HL-60 (cell line): Measurements from ENCODE around the gene GPRC6A.

Experiments
- DNase-seq, 2 experiments: peaks; one replicate each; pipeline ENCODE4 v3.0.0-alpha.2; 2010 to 2020; ENCODE audit warnings: low read depth in 1 of 2, low spot score in 1 of 2
- H3K27ac ChIP-seq: fragments of 250-450 bp; sonication (Bioruptor Pico); replicated peaks from 2 replicates; pipeline ENCODE4 v1.5.1; 2020; ENCODE audit warnings: mild to moderate bottlenecking, moderate library complexity
- H3K27me3 ChIP-seq: fragments of 250-450 bp; sonication (Bioruptor Pico); 2 replicates; pipeline ENCODE4 v1.5.1; 2021; ENCODE audit warnings: mild to moderate bottlenecking, moderate library complexity; ENCODE audit not compliant: insufficient read depth, poor library complexity, severe bottlenecking
- H3K4me3 ChIP-seq: replicated peaks from 2 replicates; pipeline ENCODE4 v1.5.1; 2011; ENCODE audit warnings: mild to moderate bottlenecking, control low read depth, low read length; ENCODE audit not compliant: insufficient read depth
- CTCF ChIP-seq: IDR thresholded peaks from one replicate; pipeline ENCODE4 v1.5.1; 2011; ENCODE audit warnings: low read length, control low read depth, inconsistent platforms; ENCODE audit not compliant: insufficient read depth
- GABPA ChIP-seq: IDR thresholded peaks from 2 replicates; pipeline ENCODE4 v1.6.1; 2012; ENCODE audit warnings: low read depth
- POLR2AphosphoS5 ChIP-seq: IDR thresholded peaks from 2 replicates; pipeline ENCODE4 v1.6.1; 2012; ENCODE audit warnings: low read depth
- REST ChIP-seq: IDR thresholded peaks from 2 replicates; pipeline ENCODE4 v1.6.1; 2012; ENCODE audit warnings: low read depth; ENCODE audit not compliant: insufficient replicate concordance
- SPI1 ChIP-seq: IDR thresholded peaks from 2 replicates; pipeline ENCODE4 v1.6.1; 2012; ENCODE audit warnings: low read depth, mild to moderate bottlenecking, borderline replicate concordance

The GPRC6A gene

GRCh38 chr6:116812051-116812650 lies 16.7 kb downstream of the GPRC6A start:
- Histone ChIP-seq H3K4me3 (no peak overlapping the region), H3K27me3 (no peaks in the 10 kb centered on the region), H3K27ac (no peak overlapping the region)
- no peak for DNase-seq
- TF ChIP-seq SPI1: no peak

GRCh38 chr6:116801971-116802370 lies 26.9 kb downstream of the GPRC6A start:
- H3K4me3 ChIP-seq: no peak overlapping the region
- TF ChIP-seq GABPA (no peak), REST (no peak), SPI1 (no peak), POLR2AphosphoS5 (no peak), CTCF (no peak)
- peaks cover 2% of the 10 kb centered on the region for H3K27me3 ChIP-seq
- DNase-seq: no peak
- H3K27ac ChIP-seq: no peak overlapping the region

GRCh38 chr6:116799945-116800344 lies 28.9 kb downstream of the GPRC6A start:
- TF ChIP-seq SPI1 (no peak), POLR2AphosphoS5 (no peak), CTCF (no peak), REST (no peak), GABPA (no peak)
- DNase-seq: no peak
- no peak overlapping the region for H3K4me3 ChIP-seq
- H3K27me3 ChIP-seq: no peaks in the 10 kb centered on the region
- no peak overlapping the region for H3K27ac ChIP-seq

- Histone ChIP-seq H3K27ac (no peak overlapping the region), H3K4me3 (no peak overlapping the region), H3K27me3 (no peaks in the 10 kb centered on the region)
- DNase-seq: no peak
- TF ChIP-seq CTCF (no peak), POLR2AphosphoS5 (no peak), REST (no peak), SPI1 (no peak), GABPA (no peak)
Measured at GRCh38 chr6:116797585-116797984, 31.3 kb downstream of the GPRC6A start.
